K562 (cell line): ENCODE measurements around the gene SHE. TPM values are rescaled to one million over a fixed set of nuclear protein-coding genes. Genes with fewer than 3 reads are reported as not detected.

ENCODE experiments used
- BMI1 ChIP-seq: fragments of 150-350 bp; IDR thresholded peaks from 2 replicates; pipeline ENCODE4 v1.6.1; 2014; ENCODE audit warnings: low read length
- CBFA2T3 ChIP-seq: fragments of 450-650 bp; IDR thresholded peaks from 2 replicates; pipeline ENCODE4 v1.6.1; 2017
- ELF1 ChIP-seq: fragments of 200-800 bp; sonication (Bioruptor generic); IDR thresholded peaks from 2 replicates; pipeline ENCODE4 v1.6.1; 2016; ENCODE audit warnings: missing genetic modification characterization, missing compliant biosample characterization
- FOXA1 ChIP-seq: fragments of 450-650 bp; IDR thresholded peaks from 2 replicates; pipeline ENCODE4 v1.6.1; 2016; ENCODE audit warnings: mild to moderate bottlenecking, borderline replicate concordance
- HMG20B ChIP-seq: fragments of 250-450 bp; sonication (Bioruptor Pico); IDR thresholded peaks from 2 replicates; pipeline ENCODE4 v1.5.0; 2021; ENCODE audit warnings: mild to moderate bottlenecking
- RAD51 ChIP-seq: fragments of 450-650 bp; IDR thresholded peaks from 2 replicates; pipeline ENCODE4 v1.7.1; 2016; ENCODE audit warnings: low read depth, mild to moderate bottlenecking, borderline replicate concordance
- SAFB ChIP-seq: fragments of 200-400 bp; formaldehyde crosslinking; IDR thresholded peaks from 2 replicates; pipeline ENCODE4 v1.6.1; 2017; ENCODE audit warnings: low read depth, low read length, borderline replicate concordance
- ZNF165 ChIP-seq: fragments of 250-450 bp; sonication (Bioruptor Pico); IDR thresholded peaks from 2 replicates; pipeline ENCODE4 v1.4.0; 2020; ENCODE audit warnings: borderline replicate concordance
- ZNF766 ChIP-seq: fragments of 200-800 bp; sonication (Bioruptor generic); conservative IDR thresholded peaks from 2 replicates; pipeline ENCODE4 v1.6.1; 2016; ENCODE audit warnings: missing genetic modification characterization, missing compliant biosample characterization
- polyA plus RNA-seq, 8 experiments: library from polyadenylated mRNA; depleted of rRNA in 4 of 8; stranded (reverse) in 5 of 8; unstranded in 3 of 8; fragments of >200 nt; fragmentation: Nextera tagmentation in 2 of 8; fragmentation: Illumina TruSeq in 1 of 8; extraction: Ambion mirVana in 2 of 8; extraction: Trizol in 1 of 8; gene quantifications; 2 replicates each; pipeline versions ENCODE4 v1.2.1 to v1.2.3, GENCODE V29; 2011 to 2014; ENCODE audit warnings: inconsistent platforms in 1 of 8, missing spikeins in 1 of 8
- total RNA-seq, 7 experiments: library from RNA; depleted of rRNA in 6 of 7; stranded (reverse); fragments of >200 nt in 6 of 7; fragmentation: Illumina TruSeq in 2 of 7; extraction: Trizol in 2 of 7; gene quantifications; 2 replicates each; pipeline versions ENCODE4 v1.2.1 to v1.2.3, GENCODE V29; 2011 to 2021; ENCODE audit warnings: low replicate concordance in 1 of 7
- TF ChIP-seq, protein P1 (sequence below): sonication (generic); formaldehyde crosslinking; IDR thresholded peaks from 2 replicates; pipeline ENCODE4 v1.8.0; 2022; ENCODE audit warnings: mild to moderate bottlenecking, missing genetic modification reagents
- TF ChIP-seq, protein P2 (sequence below), 2 experiments: fragments of 450-650 bp in 1 of 2; IDR thresholded peaks; 2 replicates each; pipeline ENCODE4 v1.6.1; 2011 to 2017; ENCODE audit warnings: low read depth in 2 of 2, antibody characterized with exemption in 1 of 2, borderline replicate concordance in 1 of 2, low read length in 1 of 2, mild to moderate bottlenecking in 1 of 2, mixed read lengths in 1 of 2; ENCODE audit not compliant: control insufficient read depth in 1 of 2
- TF ChIP-seq, protein P3 (sequence below): fragments of 250-450 bp; sonication (Bioruptor Pico); IDR thresholded peaks from 2 replicates; pipeline ENCODE4 v1.8.0; 2022; ENCODE audit warnings: moderate library complexity, mild to moderate bottlenecking, inconsistent platforms

SHE gene
- total and polyA plus RNA-seq, 9 of the 15 experiments (the other 6 are each of a cell fraction or from before 2014, with no cell fraction given) = 0.01 to 0.05 TPM; not detected in 7

DNA sequence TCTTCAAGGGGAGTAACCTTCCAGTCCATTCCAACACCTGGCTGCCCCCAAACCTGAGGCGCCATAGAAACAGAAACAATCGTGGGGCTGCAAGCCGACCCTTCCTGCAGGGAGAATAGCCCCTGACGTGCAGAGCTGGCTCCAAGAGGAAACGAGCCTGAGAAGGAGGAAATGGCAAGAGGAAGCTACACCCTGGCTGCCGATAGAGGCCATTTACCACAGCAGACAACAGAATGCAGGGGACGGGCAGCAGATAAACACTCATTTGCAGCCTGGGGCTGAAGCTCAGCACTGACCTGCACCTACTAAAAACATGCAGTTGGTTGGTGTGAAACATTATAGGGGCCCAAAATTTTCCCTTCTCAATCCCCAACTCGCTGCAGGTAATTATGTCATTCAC is 8.9 kb downstream of the SHE start (continued):
- TF ChIP-seq, protein P1, sequence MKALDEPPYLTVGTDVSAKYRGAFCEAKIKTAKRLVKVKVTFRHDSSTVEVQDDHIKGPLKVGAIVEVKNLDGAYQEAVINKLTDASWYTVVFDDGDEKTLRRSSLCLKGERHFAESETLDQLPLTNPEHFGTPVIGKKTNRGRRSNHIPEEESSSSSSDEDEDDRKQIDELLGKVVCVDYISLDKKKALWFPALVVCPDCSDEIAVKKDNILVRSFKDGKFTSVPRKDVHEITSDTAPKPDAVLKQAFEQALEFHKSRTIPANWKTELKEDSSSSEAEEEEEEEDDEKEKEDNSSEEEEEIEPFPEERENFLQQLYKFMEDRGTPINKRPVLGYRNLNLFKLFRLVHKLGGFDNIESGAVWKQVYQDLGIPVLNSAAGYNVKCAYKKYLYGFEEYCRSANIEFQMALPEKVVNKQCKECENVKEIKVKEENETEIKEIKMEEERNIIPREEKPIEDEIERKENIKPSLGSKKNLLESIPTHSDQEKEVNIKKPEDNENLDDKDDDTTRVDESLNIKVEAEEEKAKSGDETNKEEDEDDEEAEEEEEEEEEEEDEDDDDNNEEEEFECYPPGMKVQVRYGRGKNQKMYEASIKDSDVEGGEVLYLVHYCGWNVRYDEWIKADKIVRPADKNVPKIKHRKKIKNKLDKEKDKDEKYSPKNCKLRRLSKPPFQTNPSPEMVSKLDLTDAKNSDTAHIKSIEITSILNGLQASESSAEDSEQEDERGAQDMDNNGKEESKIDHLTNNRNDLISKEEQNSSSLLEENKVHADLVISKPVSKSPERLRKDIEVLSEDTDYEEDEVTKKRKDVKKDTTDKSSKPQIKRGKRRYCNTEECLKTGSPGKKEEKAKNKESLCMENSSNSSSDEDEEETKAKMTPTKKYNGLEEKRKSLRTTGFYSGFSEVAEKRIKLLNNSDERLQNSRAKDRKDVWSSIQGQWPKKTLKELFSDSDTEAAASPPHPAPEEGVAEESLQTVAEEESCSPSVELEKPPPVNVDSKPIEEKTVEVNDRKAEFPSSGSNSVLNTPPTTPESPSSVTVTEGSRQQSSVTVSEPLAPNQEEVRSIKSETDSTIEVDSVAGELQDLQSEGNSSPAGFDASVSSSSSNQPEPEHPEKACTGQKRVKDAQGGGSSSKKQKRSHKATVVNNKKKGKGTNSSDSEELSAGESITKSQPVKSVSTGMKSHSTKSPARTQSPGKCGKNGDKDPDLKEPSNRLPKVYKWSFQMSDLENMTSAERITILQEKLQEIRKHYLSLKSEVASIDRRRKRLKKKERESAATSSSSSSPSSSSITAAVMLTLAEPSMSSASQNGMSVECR (CRISPR knock-in tag) = no peak
- TF ChIP-seq SAFB (no peak), FOXA1 (no peak), ELF1 (tag) (peak; percentile 17; the same call in 1 of the 2 replicates), RAD51 (no peak), ZNF766 (CRISPR knock-in tag) (no peak), ZNF165 (CRISPR knock-in tag) (no peak), CBFA2T3 (peak; percentile 18; the same call in 1 of the 2 replicates), HMG20B (CRISPR knock-in tag) (no peak), BMI1 (no peak)
- TF ChIP-seq, protein P2, sequence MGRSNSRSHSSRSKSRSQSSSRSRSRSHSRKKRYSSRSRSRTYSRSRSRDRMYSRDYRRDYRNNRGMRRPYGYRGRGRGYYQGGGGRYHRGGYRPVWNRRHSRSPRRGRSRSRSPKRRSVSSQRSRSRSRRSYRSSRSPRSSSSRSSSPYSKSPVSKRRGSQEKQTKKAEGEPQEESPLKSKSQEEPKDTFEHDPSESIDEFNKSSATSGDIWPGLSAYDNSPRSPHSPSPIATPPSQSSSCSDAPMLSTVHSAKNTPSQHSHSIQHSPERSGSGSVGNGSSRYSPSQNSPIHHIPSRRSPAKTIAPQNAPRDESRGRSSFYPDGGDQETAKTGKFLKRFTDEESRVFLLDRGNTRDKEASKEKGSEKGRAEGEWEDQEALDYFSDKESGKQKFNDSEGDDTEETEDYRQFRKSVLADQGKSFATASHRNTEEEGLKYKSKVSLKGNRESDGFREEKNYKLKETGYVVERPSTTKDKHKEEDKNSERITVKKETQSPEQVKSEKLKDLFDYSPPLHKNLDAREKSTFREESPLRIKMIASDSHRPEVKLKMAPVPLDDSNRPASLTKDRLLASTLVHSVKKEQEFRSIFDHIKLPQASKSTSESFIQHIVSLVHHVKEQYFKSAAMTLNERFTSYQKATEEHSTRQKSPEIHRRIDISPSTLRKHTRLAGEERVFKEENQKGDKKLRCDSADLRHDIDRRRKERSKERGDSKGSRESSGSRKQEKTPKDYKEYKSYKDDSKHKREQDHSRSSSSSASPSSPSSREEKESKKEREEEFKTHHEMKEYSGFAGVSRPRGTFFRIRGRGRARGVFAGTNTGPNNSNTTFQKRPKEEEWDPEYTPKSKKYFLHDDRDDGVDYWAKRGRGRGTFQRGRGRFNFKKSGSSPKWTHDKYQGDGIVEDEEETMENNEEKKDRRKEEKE (IDR thresholded peaks at IDR 0.05; ENCODE audit: borderline replicate concordance in 1 of 2, control insufficient read depth in 1 of 2, low read depth in 2 of 2, low read length in 1 of 2) = no peak
- TF ChIP-seq, protein P3, sequence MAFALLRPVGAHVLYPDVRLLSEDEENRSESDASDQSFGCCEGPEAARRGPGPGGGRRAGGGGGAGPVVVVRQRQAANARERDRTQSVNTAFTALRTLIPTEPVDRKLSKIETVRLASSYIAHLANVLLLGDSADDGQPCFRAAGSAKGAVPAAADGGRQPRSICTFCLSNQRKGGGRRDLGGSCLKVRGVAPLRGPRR (CRISPR knock-in tag) = no peak
